Caco-2 (cell line): ENCODE measurements around the gene HLA-A. TPM values are rescaled to one million over a fixed set of nuclear protein-coding genes. Genes with fewer than 3 reads are reported as not detected.

Experiments used
- BruUV-seq: library from RNA; stranded (reverse); fragments of 400-500 nt; replicated peaks from 2 replicates; lab custom pipeline; 2021; lab: Mats Ljungman, UMichigan
- CTCF ChIA-PET: fragments of 300-600 bp; sonication (Branson Sonifier 250); formaldehyde crosslinking; loops from one replicate; lab custom pipeline; 2022; ENCODE audit warnings: antibody characterized with exemption; lab: Charles Lee
- POLR2A ChIA-PET: fragments of 300-600 bp; sonication (Branson Sonifier 250); formaldehyde crosslinking; loops from one replicate; lab custom pipeline; 2022; ENCODE audit warnings: antibody characterized with exemption; lab: Charles Lee
- DNase-seq, 2 experiments: peaks; one replicate each; pipeline versions ENCODE4 v3.0.0 to v3.0.0-alpha.2; 2020 to 2022
- H3K27me3 ChIP-seq: replicated peaks from 2 replicates; pipeline ENCODE4 v1.6.0; 2011; ENCODE audit warnings: low read length; ENCODE audit not compliant: control insufficient read depth, insufficient read depth
- H3K36me3 ChIP-seq: 2 replicates; pipeline ENCODE4 v1.5.1; 2011; ENCODE audit warnings: low read length; ENCODE audit not compliant: control insufficient read depth, insufficient read depth
- H3K4me1 ChIP-seq: fragments of 250-450 bp; sonication (Bioruptor Pico); 2 replicates; pipeline ENCODE4 v1.5.1; 2020; ENCODE audit warnings: mild to moderate bottlenecking
- H3K4me3 ChIP-seq: 2 replicates; pipeline ENCODE4 v1.5.1; 2011; ENCODE audit warnings: low read depth, mild to moderate bottlenecking, control low read depth, low read length
- H3K9me3 ChIP-seq: fragments of 250-450 bp; sonication (Bioruptor Pico); 2 replicates; pipeline ENCODE4 v1.5.1; 2020; ENCODE audit warnings: mild to moderate bottlenecking, moderate library complexity
- H3K27ac Mint-ChIP-seq: one replicate; pipeline ENCODE4 v1.8.0; 2022; ENCODE audit warnings: mixed read lengths; ENCODE audit not compliant: unreplicated experiment
- H3K27me3 Mint-ChIP-seq: one replicate; pipeline ENCODE4 v1.8.0; 2022; ENCODE audit warnings: mixed read lengths; ENCODE audit not compliant: insufficient read depth, unreplicated experiment
- H3K36me3 Mint-ChIP-seq: one replicate; pipeline ENCODE4 v1.8.0; 2022; ENCODE audit warnings: mild to moderate bottlenecking, mixed read lengths; ENCODE audit not compliant: insufficient read depth, unreplicated experiment
- H3K4me1 Mint-ChIP-seq: one replicate; pipeline ENCODE4 v1.8.0; 2022; ENCODE audit warnings: low read depth, mixed read lengths; ENCODE audit not compliant: unreplicated experiment
- H3K4me3 Mint-ChIP-seq: one replicate; pipeline ENCODE4 v1.8.0; 2022; ENCODE audit warnings: mild to moderate bottlenecking, moderate library complexity, mixed read lengths; ENCODE audit not compliant: unreplicated experiment
- H3K9me3 Mint-ChIP-seq: one replicate; pipeline ENCODE4 v1.8.0; 2022; ENCODE audit warnings: mixed read lengths; ENCODE audit not compliant: unreplicated experiment
- CTCF ChIP-seq, 2 experiments: fragments of 200-600 bp in 1 of 2; IDR thresholded peaks; 1 replicate in 1 of 2; 2 replicates in 1 of 2; pipeline versions ENCODE4 v1.5.1 to v1.8.0; 2011 to 2022; ENCODE audit warnings: antibody characterized with exemption in 1 of 2, control low read depth in 1 of 2, inconsistent platforms in 1 of 2, low read depth in 1 of 2, low read length in 1 of 2, mild to moderate bottlenecking in 1 of 2, moderate library complexity in 1 of 2; ENCODE audit not compliant: insufficient read depth in 1 of 2, severe bottlenecking in 1 of 2, unreplicated experiment in 1 of 2
- intact Hi-C: fragments of 100-400 bp; cut with micrococcal nuclease; formaldehyde crosslinking; loops from one replicate; pipeline ENCODE4 v1.10.0; 2022; ENCODE audit not compliant: unreplicated experiment
- total RNA-seq: library from RNA; stranded (reverse); gene quantifications from 2 replicates; pipeline ENCODE4 v1.2.3, GENCODE V29; 2022

The HLA-A gene
- total RNA-seq, 1 experiment from 2014 or later = 198 TPM

- no peaks in the 10 kb centered on the region for H3K9me3 Mint-ChIP-seq
- H3K4me3 Mint-ChIP-seq = no peak overlapping the region
- H3K36me3 ChIP-seq = no peaks in the 10 kb centered on the region; the same call in 1 of the 2 replicates
- ChIA-PET POLR2A (no interaction called here), CTCF (no interaction called here)
- intact Hi-C loops = no loop called here
- no peaks in the 10 kb centered on the region for H3K27me3 Mint-ChIP-seq
- peaks cover 11% of the 10 kb centered on the region for H3K4me1 Mint-ChIP-seq
- no peaks in the 10 kb centered on the region for H3K9me3 ChIP-seq
- no peaks in the 10 kb centered on the region for H3K27me3 ChIP-seq
- H3K27ac Mint-ChIP-seq = peak overlapping the region; percentile 51
- peaks cover 26% of the 10 kb centered on the region for H3K4me1 ChIP-seq
- no peak for DNase-seq
- H3K36me3 Mint-ChIP-seq = no peaks in the 10 kb centered on the region
- BruUV-seq = no TSS peak
- TF ChIP-seq CTCF (IDR thresholded peaks at IDR 0.05; ENCODE audit: insufficient read depth in 1 of 2, low read depth in 1 of 2, low read length in 1 of 2, severe bottlenecking in 1 of 2, unreplicated experiment in 1 of 2) = no peak
- no peak overlapping the region for H3K4me3 ChIP-seq
Measured at GRCh38 chr6:29908710-29909109, 33.6 kb upstream of the HLA-A start.

DNA sequence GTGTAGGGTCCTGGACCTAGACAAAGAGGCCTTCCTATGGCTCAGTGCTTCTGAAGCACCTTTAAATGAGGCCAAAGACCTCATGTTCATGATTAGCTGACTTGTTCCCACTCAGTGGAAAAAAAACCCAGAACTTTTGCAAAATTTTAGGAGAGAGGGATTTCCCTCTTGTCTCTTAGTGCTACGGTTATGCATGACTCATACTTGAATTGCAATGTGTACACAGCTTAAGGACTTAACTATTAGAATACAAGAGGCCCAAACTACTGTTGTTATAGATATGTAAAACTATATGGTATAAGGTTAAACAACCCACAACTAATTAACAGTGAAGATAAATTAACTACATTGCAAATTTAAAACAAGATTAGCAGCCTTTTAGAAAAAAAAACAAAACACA is 32.3 kb upstream of the HLA-A start:
- no peaks in the 10 kb centered on the region for H3K27me3 ChIP-seq
- no peak overlapping the region for H3K27ac Mint-ChIP-seq
- no peaks in the 10 kb centered on the region for H3K9me3 Mint-ChIP-seq
- H3K4me3 Mint-ChIP-seq = no peak overlapping the region
- peaks cover 11% of the 10 kb centered on the region for H3K4me1 Mint-ChIP-seq
- intact Hi-C loops = no loop called here
- no peaks in the 10 kb centered on the region; the same call in 1 of the 2 replicates for H3K36me3 ChIP-seq
- H3K4me3 ChIP-seq = no peak overlapping the region
- ChIA-PET POLR2A (interaction anchor here (0.6 kb wide), 1 partner anchor 55 kb away, joined by 3 read pairs; no protein-coding TSS in a partner anchor), CTCF (no interaction called here)
- no peak for DNase-seq
- no peaks in the 10 kb centered on the region for H3K9me3 ChIP-seq
- H3K36me3 Mint-ChIP-seq = no peaks in the 10 kb centered on the region
- no peaks in the 10 kb centered on the region for H3K27me3 Mint-ChIP-seq
- TF ChIP-seq CTCF (IDR thresholded peaks at IDR 0.05; ENCODE audit: insufficient read depth in 1 of 2, low read depth in 1 of 2, low read length in 1 of 2, severe bottlenecking in 1 of 2, unreplicated experiment in 1 of 2) = no peak
- H3K4me1 ChIP-seq = peaks cover 26% of the 10 kb centered on the region
- BruUV-seq = no TSS peak

DNA sequence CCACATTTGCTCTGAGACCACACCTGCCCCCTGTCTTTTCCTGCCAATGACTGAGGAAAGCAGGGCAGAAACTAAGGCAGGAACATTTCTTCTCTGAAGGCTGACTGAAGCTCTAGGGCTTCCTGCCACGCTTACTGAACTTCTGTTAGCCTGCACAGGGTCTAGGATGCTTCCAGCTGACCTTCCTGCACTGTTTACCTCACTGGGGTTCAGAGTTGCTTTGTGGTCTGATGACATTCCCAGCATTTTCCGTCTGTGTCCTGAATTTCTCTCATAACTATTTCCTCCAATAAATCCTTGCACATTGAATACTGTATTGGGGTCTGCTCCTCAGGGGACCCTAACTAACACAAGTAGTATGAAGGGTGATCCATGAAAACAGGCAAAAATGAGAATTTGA is 29.5 kb upstream of the HLA-A start:
- Mint-ChIP-seq H3K4me3 (no peak overlapping the region), H3K27me3 (no peaks in the 10 kb centered on the region), H3K4me1 (peaks cover 11% of the 10 kb centered on the region), H3K36me3 (no peaks in the 10 kb centered on the region), H3K27ac (no peak overlapping the region), H3K9me3 (no peaks in the 10 kb centered on the region)
- intact Hi-C loops = no loop called here
- Histone ChIP-seq H3K27me3 (no peaks in the 10 kb centered on the region), H3K4me3 (no peak overlapping the region), H3K36me3 (no peaks in the 10 kb centered on the region), H3K4me1 (peaks cover 20% of the 10 kb centered on the region), H3K9me3 (no peaks in the 10 kb centered on the region)
- CTCF ChIA-PET = no interaction called here
- no peak for DNase-seq
- TF ChIP-seq CTCF (IDR thresholded peaks at IDR 0.05; ENCODE audit: insufficient read depth in 1 of 2, low read depth in 1 of 2, low read length in 1 of 2, severe bottlenecking in 1 of 2, unreplicated experiment in 1 of 2) = no peak
- no TSS peak for BruUV-seq
- POLR2A ChIA-PET = no interaction called here
